Dedifferentiated amniotic fluid mesenchymal stem cell (primary cell): ENCODE data around the gene IRGM.
A peak's percentile ranks its signal among the peaks of the same experiment; 100 is the strongest.
"Not testable (repeated sequence)": the region's sequence is repeated elsewhere in the genome, so short reads cannot be mapped to it uniquely, and the experiment has no call there.

Source experiments
- DNase-seq: peaks from one replicate; pipeline ENCODE4 v3.0.0-alpha.2; 2016; ENCODE audit errors: extremely low spot score

The IRGM gene

GRCh38 chr5:150846308-150846653 lies at the start of gene IRGM:
IRGM (plus strand) TSS chr5:150846521; CDS start chr5:150848124, 1,603 bp downstream.
- DNase-seq = not testable (repeated sequence)

- DNase-seq = no peak
Measured at GRCh38 chr5:150797384-150797783, 48.9 kb upstream of the IRGM start.

- DNase-seq = peak; percentile 48
Measured at GRCh38 chr5:150801117-150801927, 45.0 kb upstream of the IRGM start.

GRCh38 chr5:150804388-150804787 lies 41.9 kb upstream of the IRGM start:
- DNase-seq = no peak

- no peak for DNase-seq
Measured at GRCh38 chr5:150809363-150809762, 37.0 kb upstream of the IRGM start.

GRCh38 chr5:150815010-150815409 lies 31.3 kb upstream of the IRGM start:
- no peak for DNase-seq

- no peak for DNase-seq
Measured at GRCh38 chr5:150816946-150817345, 29.4 kb upstream of the IRGM start.

GRCh38 chr5:150829744-150830143 lies 16.6 kb upstream of the IRGM start:
- DNase-seq = no peak

- not testable (repeated sequence) for DNase-seq
Measured at GRCh38 chr5:150831821-150832220, 14.5 kb upstream of the IRGM start.

- no peak for DNase-seq
Measured at GRCh38 chr5:150836064-150836463, 10.3 kb upstream of the IRGM start.

- DNase-seq = no peak
Measured at GRCh38 chr5:150836703-150837102, 9.6 kb upstream of the IRGM start.

- DNase-seq = not testable (repeated sequence)
Measured at GRCh38 chr5:150845185-150845859, 999 bp upstream of the IRGM start.

- peak; percentile 84 for DNase-seq
Measured at GRCh38 chr5:150846654-150847333, 473 bp downstream of the IRGM start.

GRCh38 chr5:150847334-150847695 lies 994 bp downstream of the IRGM start:
- no peak for DNase-seq

GRCh38 chr5:150848271-150848670 lies 1.9 kb downstream of the IRGM start:
- no peak for DNase-seq

GRCh38 chr5:150851039-150851438 lies 4.7 kb downstream of the IRGM start:
- no peak for DNase-seq

- no peak for DNase-seq
Measured at GRCh38 chr5:150853561-150853960, 7.2 kb downstream of the IRGM start.

- DNase-seq = not testable (repeated sequence)
Measured at GRCh38 chr5:150856700-150857099, 10.4 kb downstream of the IRGM start.

- DNase-seq = no peak
Measured at GRCh38 chr5:150860246-150860821, 14.0 kb downstream of the IRGM start.

- no peak for DNase-seq
Measured at GRCh38 chr5:150862070-150862469, 15.7 kb downstream of the IRGM start.

- no peak for DNase-seq
Measured at GRCh38 chr5:150879358-150879757, 33.0 kb downstream of the IRGM start.
